H1 (cell line): ENCODE measurements around the gene LRTM1. TPM values are rescaled to one million over a fixed set of nuclear protein-coding genes. Genes with fewer than 3 reads are reported as not detected.

ENCODE experiments used
- ASH2L ChIP-seq: fragments of 200-600, 300-600 bp; sonication (generic); IDR thresholded peaks from one replicate; pipeline ENCODE4 v1.7.1; 2017; ENCODE audit warnings: low read length
- BCL11A ChIP-seq, 2 experiments: IDR thresholded peaks; one replicate each; pipeline ENCODE4 v1.6.1; 2011; ENCODE audit warnings: low read depth in 2 of 2, low read length in 2 of 2, mild to moderate bottlenecking in 2 of 2
- EGR1 ChIP-seq: IDR thresholded peaks from 2 replicates; pipeline ENCODE4 v1.6.1; 2011; ENCODE audit warnings: low read depth, low read length, borderline replicate concordance
- HDAC2 ChIP-seq, 2 experiments: fragments of 300-600 bp in 1 of 2; sonication (generic) in 1 of 2; IDR thresholded peaks; 2 replicates each; pipeline ENCODE4 v1.6.1; 2011 to 2012; ENCODE audit warnings: low read depth in 2 of 2, low read length in 2 of 2, mild to moderate bottlenecking in 2 of 2, moderate library complexity in 2 of 2, borderline replicate concordance in 1 of 2, inconsistent platforms in 1 of 2
- POU5F1 ChIP-seq: IDR thresholded peaks from 2 replicates; pipeline ENCODE4 v1.6.1; 2011; ENCODE audit warnings: low read depth, mild to moderate bottlenecking, low read length, moderate library complexity
- SIX5 ChIP-seq: IDR thresholded peaks from 2 replicates; pipeline ENCODE4 v1.6.1; 2011; ENCODE audit warnings: mild to moderate bottlenecking, low read depth, low read length
- SP1 ChIP-seq: IDR thresholded peaks from 2 replicates; pipeline ENCODE4 v1.6.1; 2011; ENCODE audit warnings: low read depth, low read length
- SRF ChIP-seq: IDR thresholded peaks from 2 replicates; pipeline ENCODE4 v1.6.1; 2011; ENCODE audit warnings: mild to moderate bottlenecking, low read depth, low read length, moderate library complexity
- TAF1 ChIP-seq: IDR thresholded peaks from 2 replicates; pipeline ENCODE4 v1.6.1; 2011; ENCODE audit warnings: mild to moderate bottlenecking, low read depth, low read length
- TEAD4 ChIP-seq: IDR thresholded peaks from 2 replicates; pipeline ENCODE4 v1.6.1; 2012; ENCODE audit warnings: low read depth, low read length, inconsistent platforms, mixed read lengths
- USF2 ChIP-seq: IDR thresholded peaks from 2 replicates; pipeline ENCODE4 v1.6.1; 2011; ENCODE audit warnings: low read length, improper control_type of control experiment
- polyA plus RNA-seq, 7 experiments: library from polyadenylated mRNA; depleted of rRNA in 3 of 7; stranded (reverse) in 5 of 7; unstranded in 2 of 7; fragments of >200 nt in 5 of 7; fragments of 200-250 nt in 2 of 7; gene quantifications; 1 replicate in 5 of 7; 2 replicates in 1 of 7; 4 replicates in 1 of 7; pipeline versions ENCODE4 v1.2.1 to v1.2.3, GENCODE V29; 2011 to 2013; ENCODE audit warnings: missing spikeins in 2 of 7, mixed read lengths in 2 of 7
- total RNA-seq: library from RNA; stranded (reverse); fragmentation: NEBNext Ultra II Directional; extraction: Animal tissue kit (Norgen Biotek cat#: 25700); gene quantifications from 2 replicates; pipeline ENCODE4 v1.2.1, GENCODE V29; 2021

The LRTM1 gene
- total and polyA plus RNA-seq, 2 of the 8 experiments (the other 6 are each of a cell fraction or from before 2014, with no cell fraction given): not detected

- no peak for TF ChIP-seq HDAC2 (IDR thresholded peaks at IDR 0.05; ENCODE audit: borderline replicate concordance in 1 of 2, low read depth in 2 of 2, low read length in 2 of 2)
- TF ChIP-seq SRF: no peak
- no peak for TF ChIP-seq ASH2L
- no peak for TF ChIP-seq USF2
- no peak for TF ChIP-seq POU5F1
- no peak for TF ChIP-seq BCL11A (IDR thresholded peaks at IDR 0.05; ENCODE audit: low read depth in 2 of 2, low read length in 2 of 2)
- TF ChIP-seq SIX5: no peak
- TF ChIP-seq EGR1: no peak
- TF ChIP-seq TEAD4: no peak
- no peak for TF ChIP-seq TAF1
- no peak for TF ChIP-seq SP1
These were observed 28.6 kb downstream of the LRTM1 start (continued) for GRCh38 chr3:54899273-54899672.
